ENCODE results near the gene TUBB6. TPM values are rescaled to one million over a fixed set of nuclear protein-coding genes. Genes with fewer than 3 reads are reported as not detected.

Gene TUBB6
- total and polyA plus RNA-seq, 2 experiments from 2014 or later: 148 to 329 TPM

DNA sequence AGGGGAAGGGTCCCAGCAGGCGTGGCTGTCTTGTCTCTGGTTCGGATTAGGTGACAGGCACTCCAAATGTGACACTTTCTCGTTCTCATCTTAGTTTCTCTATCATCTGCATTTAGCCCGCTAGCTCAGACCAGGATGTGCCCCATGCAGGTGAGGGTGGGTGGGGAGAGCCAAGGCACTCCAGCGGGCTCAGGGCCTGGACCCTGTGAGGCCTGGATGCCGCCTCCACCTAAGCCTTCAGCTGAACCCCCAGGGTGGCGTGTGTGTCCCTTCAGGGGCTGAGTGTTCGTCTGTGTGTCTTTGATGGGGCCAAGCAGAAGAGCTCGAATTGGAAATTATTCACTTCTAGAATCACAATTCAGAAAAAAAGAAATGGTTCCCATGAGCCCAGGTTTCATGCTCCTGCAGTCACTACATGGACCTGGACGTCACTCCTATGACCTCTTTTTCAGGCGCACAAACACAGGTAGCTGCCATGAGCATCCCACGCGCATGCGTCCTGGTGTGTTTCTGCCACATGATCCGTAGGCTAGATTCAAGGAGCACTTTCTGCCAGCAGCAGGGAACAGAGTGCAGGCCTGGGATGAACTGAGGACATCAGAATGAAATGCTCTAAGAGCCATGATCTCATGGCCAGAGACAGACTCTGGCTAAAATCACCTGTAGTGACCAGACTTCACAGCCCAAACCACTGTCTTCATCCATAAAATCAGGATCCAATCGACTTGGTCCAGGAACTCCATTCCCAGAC lies 28.1 kb upstream of the TUBB6 start:
- Histone ChIP-seq H3K79me2 (replicated peaks; ENCODE audit: insufficient read depth) (no peaks in the 10 kb centered on the region), H3F3A (replicated peaks; ENCODE audit: low read depth) (no peaks in the 10 kb centered on the region; the same call in none of the 2 replicates), H3K27ac (ENCODE audit: low read depth) (no peak overlapping the region; the same call in 1 of the 2 replicates), H3K36me3 (ENCODE audit: insufficient read depth) (no peaks in the 10 kb centered on the region), H3K9me2 (ENCODE audit: insufficient read depth) (no peaks in the 10 kb centered on the region), H2AFZ (peak overlapping the region; percentile 90; the same call in 1 of the 2 replicates), H3K27me3 (ENCODE audit: insufficient read depth) (no peaks in the 10 kb centered on the region; the same call in 1 of the 2 replicates), H4K20me1 (replicated peaks; ENCODE audit: insufficient read depth) (no peaks in the 10 kb centered on the region), H3K4me3 (no peak overlapping the region), H3K4me2 (peak overlapping the region; percentile 59), H3K4me1 (ENCODE audit: insufficient read depth) (peaks cover 10% of the 10 kb centered on the region; the same call in 1 of the 2 replicates)
- TF ChIP-seq REST (IDR thresholded peaks at IDR 0.05; ENCODE audit: unreplicated experiment): no peak
- TF ChIP-seq ZNF462 (CRISPR knock-in tag; IDR thresholded peaks at IDR 0.05): no peak
- Mint-ChIP-seq H3K36me3 (ENCODE audit: low read depth) (no peaks in the 10 kb centered on the region), H3K9me3 (no peaks in the 10 kb centered on the region), H3K27me3 (ENCODE audit: insufficient read depth, low read depth, poor library complexity) (peaks cover 14% of the 10 kb centered on the region), H3K4me3 (peak overlapping the region; percentile 27; the same call in 1 of the 3 replicates), H3K4me1 (peaks cover 29% of the 10 kb centered on the region), H3K27ac (peak overlapping the region; percentile 77; the same call in 1 of the 2 replicates)
- ATAC-seq: no peak
- DNase-seq (ENCODE audit: low spot score): no peak
